Testis (tissue), 3 donors: ENCODE measurements around the gene CLN6. TPM values are rescaled to one million over a fixed set of nuclear protein-coding genes. Genes with fewer than 3 reads are reported as not detected.

Experiments used
- DNase-seq: peaks from one replicate; pipeline ENCODE4 v3.0.0-alpha.2; 2019
- H3K27ac ChIP-seq, 2 donors: fragments of 200-600 bp; sonication (generic); one replicate each; pipeline ENCODE4 v1.5.1; 2019
- H3K27me3 ChIP-seq: fragments of 200-600 bp; sonication (generic); one replicate; pipeline ENCODE4 v1.5.1; 2019
- H3K36me3 ChIP-seq: fragments of 200-600 bp; sonication (generic); one replicate; pipeline ENCODE4 v1.5.1; 2017; ENCODE audit warnings: low read depth; ENCODE audit errors: missing control alignments
- H3K4me1 ChIP-seq: fragments of 200-600 bp; sonication (generic); one replicate; pipeline ENCODE4 v1.5.1; 2019
- H3K4me3 ChIP-seq, 2 donors: fragments of 200-600 bp; sonication (generic); one replicate each; pipeline ENCODE4 v1.5.1; 2017 to 2019
- H3K9me3 ChIP-seq: fragments of 200-600 bp; sonication (generic); one replicate; pipeline ENCODE4 v1.5.1; 2017
- CTCF ChIP-seq, 3 experiments: fragments of 450-650 bp in 2 of 3; fragments of 200-600 bp in 1 of 3; sonication (generic) in 1 of 3; IDR thresholded peaks; one replicate each; pipeline ENCODE4 v1.5.1; 2016 to 2019; ENCODE audit warnings: antibody characterized with exemption in 3 of 3, mild to moderate bottlenecking in 2 of 3, moderate library complexity in 1 of 3
- POLR2A ChIP-seq: fragments of 450-650 bp; IDR thresholded peaks from one replicate; pipeline ENCODE4 v1.6.1; 2017; ENCODE audit warnings: antibody characterized with exemption, mild to moderate bottlenecking, moderate library complexity
- WGBS, 2 donors: methylation state at CpG; one replicate each; pipeline ENCODE4 v1.1.5; 2018; 5-methylcytosine and 5-hydroxymethylcytosine counted together
- intact Hi-C: fragments of 100-400 bp; cut with DNase I; formaldehyde crosslinking; loops from one replicate; pipeline ENCODE4 v1.15.1; 2023; ENCODE audit warnings: low total_unique reads
- polyA plus RNA-seq: library from polyadenylated mRNA; stranded (reverse); fragments of 350-450 nt; fragmentation: Illumina TruSeq; extraction: RNeasy Lipid Tissue Mini Kit (QIAGEN cat#74804); gene quantifications from one replicate; pipeline ENCODE4 v1.2.3, GENCODE V29; 2014; ENCODE audit warnings: low read depth, low replicate concordance; ENCODE audit not compliant: insufficient read depth
- total RNA-seq, 2 donors: library from RNA; depleted of rRNA; stranded (reverse); fragments of >200 nt; gene quantifications; one replicate each; pipeline ENCODE4 v1.2.3, GENCODE V29; 2016

The CLN6 gene
- total and polyA plus RNA-seq, 3 donors from 2014 or later = 23.3 to 58.8 (median 39.7) TPM

GRCh38 chr15:68186671-68187397, 42.7 kb downstream of the CLN6 start:
- H3K4me1 ChIP-seq = peaks cover 19% of the 10 kb centered on the region
- no peak for DNase-seq
- 59 to 79% methylated on average over 5 of the region's 5 CpGs for WGBS, 2 donors
- no peaks in the 10 kb centered on the region for H3K36me3 ChIP-seq
- no peaks in the 10 kb centered on the region for H3K9me3 ChIP-seq
- no peak overlapping the region for H3K4me3 ChIP-seq
- H3K27me3 ChIP-seq = no peaks in the 10 kb centered on the region
- H3K27ac ChIP-seq = peak overlapping the region in 1 of 2 donors; percentile 75
- TF ChIP-seq POLR2A (no peak), CTCF (IDR thresholded peaks at IDR 0.05) (no peak)
- intact Hi-C loops = no loop called here

- H3K36me3 ChIP-seq = no peaks in the 10 kb centered on the region
- intact Hi-C loops = no loop called here
- H3K4me1 ChIP-seq = peaks cover 19% of the 10 kb centered on the region
- H3K27ac ChIP-seq = no peak overlapping the region
- WGBS, 2 donors = 92 to 96% methylated on average over 5 of the region's 5 CpGs
- H3K27me3 ChIP-seq = no peaks in the 10 kb centered on the region
- TF ChIP-seq POLR2A (no peak), CTCF (IDR thresholded peaks at IDR 0.05) (no peak)
- H3K9me3 ChIP-seq = no peaks in the 10 kb centered on the region
- H3K4me3 ChIP-seq = no peak overlapping the region
- DNase-seq = no peak
These were observed 44.7 kb downstream of the CLN6 start for GRCh38 chr15:68184616-68185480.

- intact Hi-C loops = no loop called here
- H3K36me3 ChIP-seq = no peaks in the 10 kb centered on the region
- no peak overlapping the region for H3K27ac ChIP-seq
- H3K4me3 ChIP-seq = no peak overlapping the region
- TF ChIP-seq POLR2A = no peak
- TF ChIP-seq CTCF (IDR thresholded peaks at IDR 0.05) = no peak
- DNase-seq = no peak
- 89 to 95% methylated on average over 5 of the region's 5 CpGs for WGBS, 2 donors
- H3K27me3 ChIP-seq = no peaks in the 10 kb centered on the region
- H3K4me1 ChIP-seq = peaks cover 19% of the 10 kb centered on the region
- H3K9me3 ChIP-seq = no peaks in the 10 kb centered on the region
These were observed 45.8 kb downstream of the CLN6 start for GRCh38 chr15:68183616-68184315.

- H3K36me3 ChIP-seq = no peaks in the 10 kb centered on the region
- TF ChIP-seq CTCF (IDR thresholded peaks at IDR 0.05) = no peak
- TF ChIP-seq POLR2A = no peak
- DNase-seq = no peak
- no peak overlapping the region for H3K27ac ChIP-seq
- intact Hi-C loops = no loop called here
- H3K4me3 ChIP-seq = no peak overlapping the region
- no peaks in the 10 kb centered on the region for H3K4me1 ChIP-seq
- no peaks in the 10 kb centered on the region for H3K9me3 ChIP-seq
- H3K27me3 ChIP-seq = no peaks in the 10 kb centered on the region
These were observed 51.8 kb downstream of the CLN6 start for GRCh38 chr15:68177742-68178141.
